ENCODE measurements around the gene SLC1A3. TPM values are rescaled to one million over a fixed set of nuclear protein-coding genes. Genes with fewer than 3 reads are reported as not detected.

SLC1A3 gene
- total RNA-seq, 1 donor from 2014 or later = 0.25 TPM

- H3K27me3 ChIP-seq (ENCODE audit: control insufficient read depth, insufficient read depth, low read length) = no peaks in the 10 kb centered on the region
- no peaks in the 10 kb centered on the region for H3K36me3 ChIP-seq (ENCODE audit: control insufficient read depth, insufficient read depth, low read length)
- DNase-seq (ENCODE audit: low read depth) = no peak
- TF ChIP-seq CTCF (IDR thresholded peaks at IDR 0.05; ENCODE audit: insufficient read depth, low read length, poor library complexity, severe bottlenecking) = no peak
- no peak overlapping the region for H3K4me3 ChIP-seq (ENCODE audit: low read depth, low read length)
Observed at GRCh38 chr5:36691226-36691625, 84.8 kb downstream of the SLC1A3 start.

- H3K36me3 ChIP-seq (ENCODE audit: control insufficient read depth, insufficient read depth, low read length) = no peaks in the 10 kb centered on the region
- H3K27me3 ChIP-seq (ENCODE audit: control insufficient read depth, insufficient read depth, low read length) = no peaks in the 10 kb centered on the region
- no peak overlapping the region for H3K4me3 ChIP-seq (ENCODE audit: low read depth, low read length)
- DNase-seq (ENCODE audit: low read depth) = no peak
- TF ChIP-seq CTCF (IDR thresholded peaks at IDR 0.05; ENCODE audit: insufficient read depth, low read length, poor library complexity, severe bottlenecking) = no peak
Observed at GRCh38 chr5:36691696-36692371, 85.4 kb downstream of the SLC1A3 start.

- H3K27me3 ChIP-seq (ENCODE audit: control insufficient read depth, insufficient read depth, low read length) = no peaks in the 10 kb centered on the region
- peak overlapping the region; percentile 25 for H3K4me3 ChIP-seq (ENCODE audit: low read depth, low read length)
- no peak for DNase-seq (ENCODE audit: low read depth)
- TF ChIP-seq CTCF (IDR thresholded peaks at IDR 0.05; ENCODE audit: insufficient read depth, low read length, poor library complexity, severe bottlenecking) = peak; percentile 85
- no peaks in the 10 kb centered on the region for H3K36me3 ChIP-seq (ENCODE audit: control insufficient read depth, insufficient read depth, low read length)
Observed at GRCh38 chr5:36692791-36693763, 86.7 kb downstream of the SLC1A3 start.

GRCh38 chr5:36694351-36694750 lies 87.9 kb downstream of the SLC1A3 start:
- no peak for DNase-seq (ENCODE audit: low read depth)
- Histone ChIP-seq H3K27me3 (ENCODE audit: control insufficient read depth, insufficient read depth, low read length) (no peaks in the 10 kb centered on the region), H3K36me3 (ENCODE audit: control insufficient read depth, insufficient read depth, low read length) (no peaks in the 10 kb centered on the region), H3K4me3 (ENCODE audit: low read depth, low read length) (no peak overlapping the region)
- TF ChIP-seq CTCF (IDR thresholded peaks at IDR 0.05; ENCODE audit: insufficient read depth, low read length, poor library complexity, severe bottlenecking) = no peak

GRCh38 chr5:36696059-36696673 lies 89.8 kb downstream of the SLC1A3 start:
- Histone ChIP-seq H3K27me3 (ENCODE audit: control insufficient read depth, insufficient read depth, low read length) (no peaks in the 10 kb centered on the region), H3K36me3 (ENCODE audit: control insufficient read depth, insufficient read depth, low read length) (no peaks in the 10 kb centered on the region), H3K4me3 (ENCODE audit: low read depth, low read length) (no peak overlapping the region)
- peak; percentile 79 for TF ChIP-seq CTCF (IDR thresholded peaks at IDR 0.05; ENCODE audit: insufficient read depth, low read length, poor library complexity, severe bottlenecking)
- DNase-seq (ENCODE audit: low read depth) = peak; percentile 29

All from kidney epithelial cell (primary cell).